Lung (tissue), 12 donors: Measurements from ENCODE around the gene CPNE1. TPM values are rescaled to one million over a fixed set of nuclear protein-coding genes. Genes with fewer than 3 reads are reported as not detected.

ENCODE experiments used
- ATAC-seq: fragments of 200-7000 bp; cut with Tn5 transposase; one replicate; pipeline ENCODE4 v1.9.1; 2020; ENCODE audit warnings: moderate number of reproducible peaks; ENCODE audit not compliant: insufficient read depth, low FRiP score
- DNase-seq, 3 donors: peaks; one replicate each; pipeline ENCODE4 v3.0.0-alpha.2; 2013 to 2017
- H3K27ac ChIP-seq, 2 donors: one replicate each; pipeline ENCODE4 v1.5.1; 2013; ENCODE audit warnings: mild to moderate bottlenecking in 2 of 2, moderate library complexity in 2 of 2, control low read depth in 1 of 2, inconsistent platforms in 1 of 2, low read depth in 1 of 2, low read length in 1 of 2
- H3K27me3 ChIP-seq, 3 donors: one replicate each; pipeline ENCODE4 v1.5.1; 2013; ENCODE audit warnings: low read length in 2 of 3; ENCODE audit not compliant: control insufficient read depth in 3 of 3, insufficient read depth in 3 of 3
- H3K36me3 ChIP-seq, 4 donors: one replicate each; pipeline ENCODE4 v1.5.1; 2013; ENCODE audit warnings: low read length in 4 of 4, mild to moderate bottlenecking in 1 of 4, moderate library complexity in 1 of 4; ENCODE audit not compliant: control insufficient read depth in 4 of 4, insufficient read depth in 4 of 4
- H3K4me1 ChIP-seq, 5 donors: one replicate each; pipeline ENCODE4 v1.5.1; 2013; ENCODE audit warnings: low read length in 5 of 5, mild to moderate bottlenecking in 2 of 5, moderate library complexity in 1 of 5; ENCODE audit not compliant: control insufficient read depth in 5 of 5, insufficient read depth in 5 of 5
- H3K4me3 ChIP-seq: one replicate; pipeline ENCODE4 v1.5.1; 2013; ENCODE audit warnings: mild to moderate bottlenecking, control low read depth, moderate library complexity
- H3K9ac ChIP-seq, 2 donors: one replicate each; pipeline ENCODE4 v1.5.1; 2013; ENCODE audit warnings: low read length in 2 of 2, control low read depth in 1 of 2; ENCODE audit not compliant: insufficient read depth in 1 of 2
- H3K9me3 ChIP-seq, 4 donors: one replicate each; pipeline ENCODE4 v1.5.1; 2013; ENCODE audit warnings: low read length in 3 of 4, mild to moderate bottlenecking in 1 of 4, moderate library complexity in 1 of 4; ENCODE audit not compliant: control insufficient read depth in 4 of 4, insufficient read depth in 3 of 4
- CTCF ChIP-seq: IDR thresholded peaks from 2 replicates; pipeline ENCODE4 v1.5.1; 2012; ENCODE audit warnings: mild to moderate bottlenecking; ENCODE audit errors: control extremely low read depth, extremely low read depth
- WGBS, 2 donors: extraction: QIAGEN DNeasy Blood & Tissue Kit; methylation state at CpG; one replicate each; pipeline ENCODE4 v1.1.7; 2013; 5-methylcytosine and 5-hydroxymethylcytosine counted together
- polyA plus RNA-seq, 2 donors: library from polyadenylated mRNA; stranded (reverse); fragments of 200-250 nt; gene quantifications; one replicate each; pipeline ENCODE4 v1.2.1, GENCODE V29; 2013
- total RNA-seq, 2 donors: library from RNA; depleted of rRNA in 1 of 2; stranded (reverse); fragments of >200 nt in 1 of 2; gene quantifications; one replicate each; pipeline ENCODE4 v1.2.1, GENCODE V29; 2014 to 2021
- donor health status: control.
- donor health status: control.
- donor health status: Bipolar disorder and iron deficiency.
- donor health status: healthy.
- donor health status: DM: yes; HTN: yes; CAD: no.

Gene CPNE1
- total and polyA plus RNA-seq, 4 donors: 91.9 to 180 (median 140) TPM

DNA sequence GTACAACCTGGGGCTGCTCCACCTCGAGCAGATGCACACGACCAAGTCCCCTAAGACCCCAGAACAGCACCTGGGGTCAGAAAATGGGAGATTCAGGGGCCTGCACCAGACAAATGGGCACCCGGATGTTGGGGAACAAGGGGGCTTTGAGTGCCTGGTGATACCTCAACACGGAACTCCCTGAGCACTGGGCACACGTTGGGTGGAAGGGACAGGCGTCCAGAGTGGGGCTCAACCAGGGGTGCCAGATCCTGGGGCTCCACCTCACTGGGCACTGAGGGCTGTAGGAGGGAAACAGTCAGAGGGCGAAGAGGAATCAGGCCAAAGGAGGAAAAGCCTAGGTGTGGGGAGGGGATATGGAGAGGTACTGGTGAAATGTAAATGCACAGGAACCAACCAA is 82.6 kb downstream of the CPNE1 start:
- no peak for TF ChIP-seq CTCF
- Histone ChIP-seq H3K36me3 (no peaks in the 10 kb centered on the region), H3K27me3 (no peaks in the 10 kb centered on the region), H3K27ac (no peak overlapping the region), H3K4me3 (no peak overlapping the region), H3K9me3 (peaks cover 0 to 8% (median 0%) of the 10 kb centered on the region in 4 donors), H3K4me1 (no peaks in the 10 kb centered on the region), H3K9ac (no peak overlapping the region)
- DNase-seq (no peak), ATAC-seq (no peak)
- WGBS, 2 donors: 91 to 94% methylated on average over 7 of the region's 7 CpGs

DNA sequence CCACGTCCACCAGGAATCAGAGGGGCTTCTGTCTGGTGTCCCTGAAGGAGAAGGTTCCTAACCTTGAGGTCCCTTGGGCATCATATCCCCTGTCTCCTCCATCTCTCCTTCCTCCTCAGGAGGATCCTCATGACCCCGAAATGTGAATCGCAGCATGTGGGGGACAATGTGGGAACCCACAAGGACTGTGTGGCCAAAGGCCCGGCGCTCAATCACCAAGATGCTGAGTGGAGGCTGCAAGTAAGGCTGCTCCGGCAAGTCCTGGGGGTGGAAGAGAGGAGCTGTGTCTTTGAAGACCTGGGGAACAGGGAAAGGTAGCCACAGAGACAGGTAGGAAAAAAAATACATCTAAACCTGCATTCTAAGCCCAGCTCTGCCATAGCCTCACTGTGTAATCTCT is 85.5 kb downstream of the CPNE1 start:
- no peak overlapping the region for H3K9ac ChIP-seq
- no peak for ATAC-seq
- 94 to 96% methylated on average over 6 of the region's 6 CpGs for whole genome bisulfite sequencing, 2 donors

GRCh38 chr20:35578469-35578868 is 86.2 kb downstream of the CPNE1 start:
- Histone ChIP-seq H3K27me3 (no peaks in the 10 kb centered on the region), H3K9ac (no peak overlapping the region), H3K36me3 (no peaks in the 10 kb centered on the region), H3K27ac (no peak overlapping the region), H3K4me1 (peaks cover 0 to 6% (median 0%) of the 10 kb centered on the region in 5 donors), H3K9me3 (peaks cover 0 to 8% (median 0%) of the 10 kb centered on the region in 4 donors), H3K4me3 (no peak overlapping the region)
- TF ChIP-seq CTCF: no peak
- 87 to 88% methylated on average over 8 of the region's 8 CpGs for WGBS, 2 donors
- no peak for DNase-seq
- ATAC-seq: no peak

More for the DNA sequence above, 85.5 kb downstream of the CPNE1 start:
- no peaks in the 10 kb centered on the region for H3K27me3 ChIP-seq
- no peak overlapping the region for H3K27ac ChIP-seq
- no peak for TF ChIP-seq CTCF
- H3K4me1 ChIP-seq: peaks cover 0 to 6% (median 0%) of the 10 kb centered on the region in 5 donors
- no peak for DNase-seq
- peaks cover 0 to 8% (median 0%) of the 10 kb centered on the region in 4 donors for H3K9me3 ChIP-seq
- no peak overlapping the region for H3K4me3 ChIP-seq
- no peaks in the 10 kb centered on the region for H3K36me3 ChIP-seq

DNA sequence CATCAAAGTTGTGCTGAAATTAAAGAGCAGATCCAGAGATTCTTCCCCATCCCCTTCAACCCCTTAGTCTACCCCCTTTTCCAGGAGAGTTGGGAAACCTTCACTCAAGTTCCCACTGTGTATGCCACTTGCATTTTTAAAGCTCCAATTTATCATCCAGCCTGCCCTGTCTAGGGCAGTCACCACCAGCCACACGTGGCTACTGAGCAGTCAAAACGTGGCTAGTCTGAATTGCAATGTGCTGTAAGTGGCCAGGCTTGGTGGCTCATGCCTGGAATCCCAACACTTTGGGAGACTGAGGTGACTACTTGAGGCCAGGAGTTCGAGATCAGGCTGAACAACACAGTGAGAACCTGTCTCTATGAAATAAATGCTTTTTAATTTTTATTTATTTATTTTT is 87.9 kb downstream of the CPNE1 start:
- Histone ChIP-seq H3K27ac (no peak overlapping the region), H3K27me3 (no peaks in the 10 kb centered on the region), H3K36me3 (no peaks in the 10 kb centered on the region), H3K9ac (no peak overlapping the region), H3K4me1 (peaks cover 0 to 6% (median 0%) of the 10 kb centered on the region in 5 donors), H3K9me3 (peaks cover 0 to 5% (median 0%) of the 10 kb centered on the region in 4 donors), H3K4me3 (no peak overlapping the region)
- TF ChIP-seq CTCF: no peak
- DNase-seq: no peak
- no peak for ATAC-seq
- WGBS, 2 donors: 69 to 79% methylated on average over 3 of the region's 3 CpGs
